GM18499 (cell line): ENCODE data around the gene ARL14.
A peak's percentile ranks its signal among the peaks of the same experiment; 100 is the strongest.

ENCODE experiments used
- ATAC-seq: cut with Tn5 transposase; IDR thresholded peaks from one replicate; pipeline ENCODE4 v1.9.1; 2021; ENCODE audit warnings: moderate number of reproducible peaks; ENCODE audit not compliant: insufficient read depth, unreplicated experiment

ARL14 gene

GRCh38 chr3:160676547-160677303 is at the start of gene ARL14:
TSS of gene ARL14 (plus strand) at chr3:160677160. CDS start at chr3:160677347, 187 bp downstream.
- no peak for ATAC-seq

GRCh38 chr3:160629491-160629890 is 47.5 kb upstream of the ARL14 start:
- ATAC-seq, result no peak

GRCh38 chr3:160633361-160634083 is 43.4 kb upstream of the ARL14 start:
- ATAC-seq, result no peak

GRCh38 chr3:160635213-160635612 is 41.7 kb upstream of the ARL14 start:
- no peak for ATAC-seq

GRCh38 chr3:160637086-160637485 is 39.9 kb upstream of the ARL14 start:
- ATAC-seq, result no peak

GRCh38 chr3:160638184-160638583 is 38.8 kb upstream of the ARL14 start:
- ATAC-seq, result no peak

- no peak for ATAC-seq
Measured at GRCh38 chr3:160641665-160642309, 35.2 kb upstream of the ARL14 start.

GRCh38 chr3:160643994-160644393 is 33.0 kb upstream of the ARL14 start:
- no peak for ATAC-seq

GRCh38 chr3:160644491-160644890 is 32.5 kb upstream of the ARL14 start:
- ATAC-seq, result no peak

- no peak for ATAC-seq
Measured at GRCh38 chr3:160648701-160649100, 28.3 kb upstream of the ARL14 start.

- ATAC-seq, result no peak
Measured at GRCh38 chr3:160649596-160649995, 27.4 kb upstream of the ARL14 start.

GRCh38 chr3:160653512-160653911 is 23.4 kb upstream of the ARL14 start:
- no peak for ATAC-seq

GRCh38 chr3:160660902-160661301 is 16.1 kb upstream of the ARL14 start:
- no peak for ATAC-seq

GRCh38 chr3:160661660-160662059 is 15.3 kb upstream of the ARL14 start:
- ATAC-seq, result no peak

- no peak for ATAC-seq
Measured at GRCh38 chr3:160665231-160665630, 11.7 kb upstream of the ARL14 start.

- peak; percentile 90 for ATAC-seq
Measured at GRCh38 chr3:160665784-160666526, 11.0 kb upstream of the ARL14 start.

GRCh38 chr3:160667452-160667851 is 9.5 kb upstream of the ARL14 start:
- ATAC-seq, result no peak

- ATAC-seq, result no peak
Measured at GRCh38 chr3:160668454-160668853, 8.5 kb upstream of the ARL14 start.

- peak; percentile 85 for ATAC-seq
Measured at GRCh38 chr3:160671231-160671630, 5.7 kb upstream of the ARL14 start.

GRCh38 chr3:160671995-160672394 is 5.0 kb upstream of the ARL14 start:
- no peak for ATAC-seq

- ATAC-seq, result no peak
Measured at GRCh38 chr3:160673188-160673587, 3.8 kb upstream of the ARL14 start.
